ENCODE results near the gene SORCS2. TPM values are rescaled to one million over a fixed set of nuclear protein-coding genes. Genes with fewer than 3 reads are reported as not detected.

The SORCS2 gene
- total RNA-seq, 1 donor from 2014 or later, result 4.9 TPM

GRCh38 chr4:7672601-7673000 is 480.3 kb downstream of the SORCS2 start:
- DNase-seq (ENCODE audit: low spot score in 2 of 2) (no peak), FAIRE-seq (no peak)

- FAIRE-seq (no peak), DNase-seq (ENCODE audit: low spot score in 2 of 2) (no peak)
Measured at GRCh38 chr4:7673121-7673520, 480.8 kb downstream of the SORCS2 start.

GRCh38 chr4:7674706-7675105 is 482.4 kb downstream of the SORCS2 start:
- DNase-seq (ENCODE audit: low spot score in 2 of 2), result no peak
- no peak for FAIRE-seq

- DNase-seq (ENCODE audit: low spot score in 2 of 2) (no peak), FAIRE-seq (no peak)
Measured at GRCh38 chr4:7675136-7675535, 482.8 kb downstream of the SORCS2 start.

GRCh38 chr4:7675612-7676320 is 483.4 kb downstream of the SORCS2 start:
- DNase-seq (ENCODE audit: low spot score in 2 of 2) (no peak), FAIRE-seq (no peak)

GRCh38 chr4:7676398-7676922 is 484.1 kb downstream of the SORCS2 start:
- no peak for FAIRE-seq
- no peak for DNase-seq (ENCODE audit: low spot score in 2 of 2)

GRCh38 chr4:7677086-7677485 is 484.7 kb downstream of the SORCS2 start:
- DNase-seq (ENCODE audit: low spot score in 2 of 2) (no peak), FAIRE-seq (no peak)

- no peak for DNase-seq (ENCODE audit: low spot score in 2 of 2)
- no peak for FAIRE-seq
Measured at GRCh38 chr4:7677799-7678301, 485.5 kb downstream of the SORCS2 start.

- FAIRE-seq (no peak), DNase-seq (ENCODE audit: low spot score in 2 of 2) (no peak)
Measured at GRCh38 chr4:7678318-7678852, 486.0 kb downstream of the SORCS2 start.

- FAIRE-seq (no peak), DNase-seq (ENCODE audit: low spot score in 2 of 2) (no peak)
Measured at GRCh38 chr4:7679406-7680040, 487.2 kb downstream of the SORCS2 start.

- FAIRE-seq, result no peak
- no peak for DNase-seq (ENCODE audit: low spot score in 2 of 2)
Measured at GRCh38 chr4:7680106-7680505, 487.8 kb downstream of the SORCS2 start.

- FAIRE-seq, result no peak
- no peak for DNase-seq (ENCODE audit: low spot score in 2 of 2)
Measured at GRCh38 chr4:7680731-7681130, 488.4 kb downstream of the SORCS2 start.

GRCh38 chr4:7683126-7683703 is 490.9 kb downstream of the SORCS2 start:
- FAIRE-seq (no peak), DNase-seq (ENCODE audit: low spot score in 2 of 2) (no peak)

GRCh38 chr4:7684294-7684693 is 492.0 kb downstream of the SORCS2 start:
- no peak for DNase-seq (ENCODE audit: low spot score in 2 of 2)
- FAIRE-seq, result no peak

- DNase-seq (ENCODE audit: low spot score in 2 of 2), result no peak
- no peak for FAIRE-seq
Measured at GRCh38 chr4:7686070-7686870, 493.9 kb downstream of the SORCS2 start.

- no peak for FAIRE-seq
- no peak for DNase-seq (ENCODE audit: low spot score in 2 of 2)
Measured at GRCh38 chr4:7687006-7687405, 494.7 kb downstream of the SORCS2 start.

GRCh38 chr4:7687796-7688195 is 495.5 kb downstream of the SORCS2 start:
- FAIRE-seq (no peak), DNase-seq (ENCODE audit: low spot score in 2 of 2) (no peak)

- DNase-seq (ENCODE audit: low spot score in 2 of 2) (no peak), FAIRE-seq (no peak)
Measured at GRCh38 chr4:7689773-7690693, 497.7 kb downstream of the SORCS2 start.

GRCh38 chr4:7691061-7691460 is 498.7 kb downstream of the SORCS2 start:
- FAIRE-seq, result no peak

More at GRCh38 chr4:7691061-7691460, 498.7 kb downstream of the SORCS2 start:
- DNase-seq (ENCODE audit: low spot score in 2 of 2), result no peak
